Peyer's patch (tissue), 4 donors: Measurements from ENCODE around the gene DCHS2.

Experiments used
- POLR2A ChIP-seq, 2 donors: fragments of 450-650 bp; IDR thresholded peaks; one replicate each; pipeline ENCODE4 v1.5.1; 2017; ENCODE audit warnings: antibody characterized with exemption in 2 of 2, mild to moderate bottlenecking in 2 of 2, moderate library complexity in 2 of 2
- TF ChIP-seq, protein P1 (sequence below), 6 experiments: fragments of 450-650 bp in 4 of 6; fragments of 200-600 bp in 2 of 6; sonication (generic) in 1 of 6; IDR thresholded peaks; one replicate each; pipeline ENCODE4 v1.5.1; 2017 to 2019; ENCODE audit warnings: antibody characterized with exemption in 6 of 6, mild to moderate bottlenecking in 3 of 6, moderate library complexity in 1 of 6

GRCh38 chr4:154503598-154503997 lies 12.0 kb upstream of the DCHS2 start:
- TF ChIP-seq, protein P1, sequence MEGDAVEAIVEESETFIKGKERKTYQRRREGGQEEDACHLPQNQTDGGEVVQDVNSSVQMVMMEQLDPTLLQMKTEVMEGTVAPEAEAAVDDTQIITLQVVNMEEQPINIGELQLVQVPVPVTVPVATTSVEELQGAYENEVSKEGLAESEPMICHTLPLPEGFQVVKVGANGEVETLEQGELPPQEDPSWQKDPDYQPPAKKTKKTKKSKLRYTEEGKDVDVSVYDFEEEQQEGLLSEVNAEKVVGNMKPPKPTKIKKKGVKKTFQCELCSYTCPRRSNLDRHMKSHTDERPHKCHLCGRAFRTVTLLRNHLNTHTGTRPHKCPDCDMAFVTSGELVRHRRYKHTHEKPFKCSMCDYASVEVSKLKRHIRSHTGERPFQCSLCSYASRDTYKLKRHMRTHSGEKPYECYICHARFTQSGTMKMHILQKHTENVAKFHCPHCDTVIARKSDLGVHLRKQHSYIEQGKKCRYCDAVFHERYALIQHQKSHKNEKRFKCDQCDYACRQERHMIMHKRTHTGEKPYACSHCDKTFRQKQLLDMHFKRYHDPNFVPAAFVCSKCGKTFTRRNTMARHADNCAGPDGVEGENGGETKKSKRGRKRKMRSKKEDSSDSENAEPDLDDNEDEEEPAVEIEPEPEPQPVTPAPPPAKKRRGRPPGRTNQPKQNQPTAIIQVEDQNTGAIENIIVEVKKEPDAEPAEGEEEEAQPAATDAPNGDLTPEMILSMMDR (IDR thresholded peaks at IDR 0.05): peak in 4 of 6 experiments; percentile 17 to 37 (median 26)
- TF ChIP-seq POLR2A (IDR thresholded peaks at IDR 0.05): no peak
